ENCODE data around the gene RUVBL1.
A peak's percentile ranks its signal among the peaks of the same experiment; 100 is the strongest.

RUVBL1 gene

GRCh38 chr3:128133273-128133883, 9.8 kb upstream of the RUVBL1 start:
- peak; percentile 10 for DNase-seq (ENCODE audit: low read depth)

- DNase-seq (ENCODE audit: low read depth) = no peak
Measured at GRCh38 chr3:128131897-128132646, 8.5 kb upstream of the RUVBL1 start.

DNA sequence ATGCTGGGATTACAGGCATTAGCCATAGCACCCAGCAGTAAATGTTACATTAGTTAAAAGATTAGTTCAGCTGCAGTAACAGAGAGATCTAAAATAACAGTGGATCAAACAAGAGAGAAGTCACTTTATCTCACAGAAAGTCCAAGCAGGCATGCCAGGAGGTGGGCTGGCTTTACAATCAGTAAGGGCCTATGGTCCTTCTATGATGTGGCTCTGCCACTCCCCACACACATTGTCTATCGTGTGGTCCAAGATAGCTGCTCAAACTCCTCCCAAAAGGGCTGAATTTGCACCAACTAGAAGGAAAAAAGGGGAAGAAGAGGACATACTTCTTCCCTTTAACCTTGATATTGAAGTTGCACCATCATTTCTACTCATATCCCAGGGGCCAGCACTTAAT, 4.6 kb upstream of the RUVBL1 start:
- no peak for DNase-seq (ENCODE audit: low read depth)

- no peak for DNase-seq (ENCODE audit: low read depth)
Measured at GRCh38 chr3:128127236-128127635, 3.6 kb upstream of the RUVBL1 start.

- no peak for DNase-seq (ENCODE audit: low read depth)
Measured at GRCh38 chr3:128123156-128123537, 465 bp downstream of the RUVBL1 start.

DNA sequence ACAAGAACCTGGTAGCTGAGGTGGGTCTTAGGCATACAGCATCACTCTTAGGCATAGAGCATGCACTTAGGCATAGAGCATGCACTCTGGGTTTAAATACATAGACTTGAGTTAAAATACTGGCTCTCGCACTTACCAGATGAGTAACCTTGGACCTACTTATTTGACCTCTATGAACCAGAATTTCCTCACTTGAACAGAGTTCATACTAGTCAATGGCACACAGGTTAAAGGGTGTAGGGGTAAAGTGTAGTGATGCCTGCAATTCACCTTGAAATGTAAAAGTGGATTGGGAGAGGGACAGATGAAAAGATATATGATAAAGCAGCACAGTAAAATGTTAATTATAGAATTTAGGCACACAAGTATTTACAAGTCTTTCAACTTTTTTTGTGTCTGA, 1.6 kb downstream of the RUVBL1 start:
- no peak for DNase-seq (ENCODE audit: low read depth)

- no peak for DNase-seq (ENCODE audit: low read depth)
Measured at GRCh38 chr3:128113817-128114794, 9.5 kb downstream of the RUVBL1 start.

GRCh38 chr3:128112357-128112968, 11.1 kb downstream of the RUVBL1 start:
- no peak for DNase-seq (ENCODE audit: low read depth)

GRCh38 chr3:128111147-128111546, 12.5 kb downstream of the RUVBL1 start:
- no peak for DNase-seq (ENCODE audit: low read depth)

DNA sequence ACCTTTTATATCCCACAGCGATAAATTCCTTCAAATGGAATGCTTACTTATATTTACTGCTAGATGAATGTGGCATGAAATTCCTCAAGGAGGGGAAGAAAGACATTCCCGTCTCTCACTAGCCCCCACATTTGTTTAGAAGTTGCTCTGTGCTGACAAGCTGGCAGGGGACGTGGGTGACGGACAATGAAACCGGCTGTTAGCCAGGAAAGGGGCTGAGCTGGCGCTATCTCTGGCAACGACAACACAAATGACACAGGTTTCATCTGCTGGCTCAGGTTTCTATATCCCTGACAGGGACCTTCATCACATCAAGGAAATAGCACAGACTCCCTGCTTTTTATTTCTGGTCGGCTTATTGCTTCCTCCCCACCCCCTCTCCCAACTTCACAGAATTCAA, 15.8 kb downstream of the RUVBL1 start:
- DNase-seq (ENCODE audit: low read depth) = no peak

- no peak for DNase-seq (ENCODE audit: low read depth)
Measured at GRCh38 chr3:128103136-128103676, 20.4 kb downstream of the RUVBL1 start.

DNA sequence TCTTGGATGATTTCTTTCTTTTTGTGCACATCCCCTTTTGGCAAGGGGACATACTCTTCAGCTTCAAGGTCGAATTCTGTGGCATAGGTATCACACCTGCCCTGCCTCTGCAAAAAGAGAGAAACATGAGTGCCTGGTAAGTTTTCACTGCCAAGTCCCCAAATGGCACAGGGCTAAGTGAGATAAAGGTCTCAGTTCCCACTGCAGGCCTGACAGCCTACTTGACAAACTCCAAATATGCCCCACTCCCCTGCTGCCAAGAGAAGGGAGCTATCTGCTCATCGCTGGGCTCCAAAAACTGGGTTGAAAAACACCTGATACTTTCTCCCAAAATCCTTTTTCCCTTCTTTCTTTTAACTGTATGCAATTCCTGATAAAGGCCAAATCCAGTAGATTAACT, 23.0 kb downstream of the RUVBL1 start:
- DNase-seq (ENCODE audit: low read depth) = no peak

- DNase-seq (ENCODE audit: low read depth) = no peak
Measured at GRCh38 chr3:128100161-128100560, 23.5 kb downstream of the RUVBL1 start.

DNA sequence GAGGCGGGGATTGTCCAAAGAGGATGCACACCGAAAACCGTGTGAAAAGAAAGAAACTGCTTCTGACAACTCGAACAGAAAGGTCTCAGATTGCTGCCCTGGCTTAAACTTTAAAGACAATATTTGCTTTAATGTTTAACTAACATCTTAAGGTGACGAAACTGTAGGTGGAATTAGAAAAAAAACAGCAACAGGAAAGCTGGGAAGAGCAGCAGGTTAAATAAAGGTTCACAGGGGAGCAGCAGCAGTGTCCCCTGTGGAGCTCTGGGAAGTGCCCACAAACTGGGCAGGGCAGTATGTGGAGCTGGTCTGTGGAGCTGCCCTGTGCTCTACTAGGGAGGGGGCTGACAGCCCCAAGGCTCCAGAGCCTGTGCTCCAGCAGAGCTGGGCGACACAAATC, 25.4 kb downstream of the RUVBL1 start:
- DNase-seq (ENCODE audit: low read depth) = no peak

DNA sequence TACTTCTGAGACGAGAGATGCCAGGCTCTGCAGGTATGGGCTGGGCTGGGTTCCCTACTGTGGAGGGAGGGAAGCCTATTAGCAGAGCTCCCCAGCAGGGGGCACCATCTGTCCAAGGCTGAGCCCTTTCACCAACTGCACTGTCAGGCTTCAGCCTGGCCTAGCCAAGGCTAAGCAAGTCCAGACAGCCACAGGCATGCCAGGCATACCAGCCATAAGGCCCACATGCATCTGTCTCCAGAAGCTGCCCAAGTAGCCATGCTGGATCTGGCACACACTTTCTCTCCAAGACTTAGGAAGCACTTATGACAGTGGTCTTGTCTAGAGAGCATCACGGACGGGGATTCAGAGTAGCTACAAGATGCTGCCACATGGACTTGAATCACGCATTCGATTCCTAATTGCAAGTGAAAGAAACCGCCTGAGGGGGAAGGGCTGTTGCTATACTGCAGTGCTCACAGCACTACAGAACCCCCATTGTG, 28.3 kb downstream of the RUVBL1 start:
- DNase-seq (ENCODE audit: low read depth) = peak; percentile 61

GRCh38 chr3:128094295-128095151, 29.1 kb downstream of the RUVBL1 start:
- no peak for DNase-seq (ENCODE audit: low read depth)

DNA sequence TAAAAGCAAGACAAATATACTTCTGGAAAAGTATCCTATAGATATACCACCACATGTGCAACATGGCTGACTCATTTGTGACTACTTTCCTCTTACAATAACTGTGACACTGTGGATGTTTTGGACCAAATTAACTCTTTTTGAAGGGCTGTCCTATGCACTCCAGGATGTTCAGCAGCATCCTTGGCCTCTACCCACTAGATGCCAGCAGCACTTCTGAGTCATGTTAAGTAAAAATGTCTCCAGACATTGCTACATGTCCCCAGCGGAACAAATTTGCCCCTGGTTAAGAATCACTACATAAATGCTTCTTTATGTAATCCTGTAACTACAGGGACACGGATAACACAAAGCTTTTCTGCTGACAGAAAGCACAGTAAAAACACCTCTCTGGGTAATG, 32.0 kb downstream of the RUVBL1 start:
- DNase-seq (ENCODE audit: low read depth) = no peak

- no peak for DNase-seq (ENCODE audit: low read depth)
Measured at GRCh38 chr3:128089135-128089534, 34.5 kb downstream of the RUVBL1 start.

DNA sequence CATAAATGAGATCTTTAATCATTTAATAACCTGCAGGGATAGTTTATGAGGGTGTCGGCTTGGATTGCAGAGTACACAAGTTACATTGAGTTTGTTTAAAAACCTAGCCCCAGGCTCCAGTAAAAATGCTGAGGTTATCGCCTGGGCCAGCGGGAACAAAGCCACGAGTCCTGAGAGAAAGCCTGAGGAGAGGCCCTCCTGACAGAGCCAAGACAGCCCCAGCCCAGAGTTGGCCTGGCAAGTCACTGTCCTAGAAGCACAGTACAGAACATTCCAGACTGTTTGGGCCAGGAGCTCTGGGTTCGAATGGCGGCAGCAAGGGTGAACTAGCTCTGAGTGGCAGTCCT, 39.0 kb downstream of the RUVBL1 start:
- no peak for DNase-seq (ENCODE audit: low read depth)

GRCh38 chr3:128083980-128084674, 39.5 kb downstream of the RUVBL1 start:
- no peak for DNase-seq (ENCODE audit: low read depth)
